Small intestine (tissue), 7 donors: Measurements from ENCODE around the gene C9. TPM values are rescaled to one million over a fixed set of nuclear protein-coding genes. Genes with fewer than 3 reads are reported as not detected.
"Not testable (repeated sequence)": the region's sequence is repeated elsewhere in the genome, so short reads cannot be mapped to it uniquely, and the experiment has no call there.

Experiments
- DNase-seq, 2 donors: peaks; one replicate each; pipeline versions ENCODE4 v3.0.0 to v3.0.0-alpha.2; 2013
- FAIRE-seq: peaks from 2 replicates; lab custom pipeline; 2012; peaks lifted over from hg19 to GRCh38; lab: Jason Lieb, UNC
- H3K27ac ChIP-seq, 3 donors: one replicate each; pipeline ENCODE4 v1.5.1; 2013; ENCODE audit warnings: low read length in 2 of 3, mild to moderate bottlenecking in 2 of 3, control low read depth in 1 of 3, inconsistent platforms in 1 of 3, low read depth in 1 of 3, moderate library complexity in 1 of 3
- H3K27me3 ChIP-seq, 3 donors: one replicate each; pipeline ENCODE4 v1.6.1; 2013; ENCODE audit warnings: low read length in 3 of 3, inconsistent platforms in 1 of 3; ENCODE audit not compliant: control insufficient read depth in 3 of 3, insufficient read depth in 3 of 3
- H3K36me3 ChIP-seq, 3 donors: one replicate each; pipeline ENCODE4 v1.6.1; 2013; ENCODE audit warnings: low read length in 3 of 3, inconsistent platforms in 1 of 3, low read depth in 1 of 3, mild to moderate bottlenecking in 1 of 3, moderate library complexity in 1 of 3; ENCODE audit not compliant: control insufficient read depth in 3 of 3, insufficient read depth in 2 of 3
- H3K4me1 ChIP-seq, 3 donors: one replicate each; pipeline ENCODE4 v1.6.1; 2013; ENCODE audit warnings: low read length in 2 of 3, inconsistent platforms in 1 of 3, low read depth in 1 of 3, mild to moderate bottlenecking in 1 of 3, moderate library complexity in 1 of 3; ENCODE audit not compliant: control insufficient read depth in 3 of 3, insufficient read depth in 2 of 3
- H3K4me3 ChIP-seq, 3 donors: one replicate each; pipeline ENCODE4 v1.5.1; 2013; ENCODE audit warnings: low read length in 3 of 3, control low read depth in 1 of 3, inconsistent platforms in 1 of 3, low read depth in 1 of 3, mild to moderate bottlenecking in 1 of 3, moderate library complexity in 1 of 3
- H3K9me3 ChIP-seq, 2 donors: one replicate each; pipeline ENCODE4 v1.6.1; 2013; ENCODE audit warnings: low read depth in 1 of 2, low read length in 1 of 2; ENCODE audit not compliant: control insufficient read depth in 2 of 2, insufficient read depth in 1 of 2
- WGBS, 3 donors: extraction: QIAGEN DNeasy Blood & Tissue Kit; methylation state at CpG; one replicate each; pipeline ENCODE4 v1.1.7; 2013; 5-methylcytosine and 5-hydroxymethylcytosine counted together
- polyA plus RNA-seq, 4 donors: library from polyadenylated mRNA; stranded (reverse) in 3 of 4; unstranded in 1 of 4; fragments of 200-250 nt in 3 of 4; fragments of 120-200 nt in 1 of 4; gene quantifications; one replicate each; pipeline versions ENCODE4 v1.2.1 to v1.2.3, GENCODE V29; 2013
- donor health status: healthy with polysubstance abuse.
- donor health status: control.
- donor health status: control.
- donor health status: Bipolar disorder and iron deficiency.
- donor health status: healthy.

Gene C9
- polyA plus RNA-seq, 4 donors: 0.06 TPM; not detected in 3

DNA sequence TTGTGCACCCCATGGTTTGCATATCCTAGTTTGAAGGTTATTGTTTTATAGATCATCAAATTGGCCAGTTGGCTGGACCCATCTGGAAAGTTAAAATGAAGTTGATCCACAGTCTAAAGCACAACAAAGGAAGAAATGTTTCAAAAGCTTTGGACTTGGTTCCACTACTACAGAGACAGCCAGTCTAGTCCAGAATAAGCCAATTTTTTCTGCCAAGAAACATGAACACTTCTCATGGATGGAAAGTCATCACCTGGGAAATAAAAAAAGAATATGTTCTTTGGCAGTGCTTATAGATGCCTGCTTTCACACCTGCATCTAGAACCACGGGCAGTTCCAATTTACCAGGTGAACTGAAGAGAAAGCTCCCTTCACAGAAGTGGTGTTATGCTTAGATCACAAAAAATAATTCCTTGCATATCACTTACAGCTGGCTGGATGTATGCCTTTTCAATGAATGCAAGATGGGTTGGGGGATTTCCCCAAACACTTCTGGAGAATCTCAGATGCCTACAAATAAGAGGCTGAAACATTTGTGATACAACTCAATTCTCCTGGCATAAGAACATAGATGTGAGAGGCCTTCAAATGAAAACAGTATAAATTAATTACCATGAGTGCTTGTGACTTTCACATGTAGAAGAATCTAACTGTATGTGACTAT is 26.9 kb downstream of the C9 start:
- Histone ChIP-seq H3K4me3 (no peak overlapping the region), H3K4me1 (no peaks in the 10 kb centered on the region), H3K9me3 (peaks cover 0 to 5% of the 10 kb centered on the region in 2 donors), H3K27me3 (no peaks in the 10 kb centered on the region), H3K36me3 (no peaks in the 10 kb centered on the region), H3K27ac (no peak overlapping the region)
- 45 to 86% (median 55%) methylated on average over 1 of the region's 1 CpG for WGBS, 3 donors
- no peak for DNase-seq
- no peak for FAIRE-seq

DNA sequence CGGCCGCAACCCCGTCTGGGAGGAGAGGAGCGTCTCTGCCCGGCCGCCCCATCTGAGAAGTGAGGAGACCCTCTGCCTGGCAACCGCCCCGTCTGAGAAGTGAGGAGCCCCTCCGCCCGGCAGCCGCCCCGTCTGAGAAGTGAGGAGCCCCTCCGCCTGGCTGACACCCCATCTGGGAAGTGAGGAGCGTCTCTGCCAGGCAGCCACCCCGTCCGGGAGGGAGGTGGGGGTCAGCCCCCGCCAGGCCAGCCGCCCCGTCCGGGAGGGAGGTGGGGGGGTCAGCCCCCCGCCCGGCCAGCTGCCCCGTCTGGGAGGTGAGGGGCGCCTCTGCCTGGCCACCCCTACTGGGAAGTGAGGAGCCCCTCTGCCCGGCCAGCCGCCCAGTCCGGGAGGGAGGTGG is 30.0 kb downstream of the C9 start:
- not testable (repeated sequence) for H3K4me1 ChIP-seq, FAIRE-seq, H3K9me3 ChIP-seq, DNase-seq, H3K36me3 ChIP-seq, H3K27me3 ChIP-seq, H3K27ac ChIP-seq, H3K4me3 ChIP-seq
- WGBS, 3 donors: 88 to 94% (median 91%) methylated on average over 3 to 25 of the region's 27 CpGs

DNA sequence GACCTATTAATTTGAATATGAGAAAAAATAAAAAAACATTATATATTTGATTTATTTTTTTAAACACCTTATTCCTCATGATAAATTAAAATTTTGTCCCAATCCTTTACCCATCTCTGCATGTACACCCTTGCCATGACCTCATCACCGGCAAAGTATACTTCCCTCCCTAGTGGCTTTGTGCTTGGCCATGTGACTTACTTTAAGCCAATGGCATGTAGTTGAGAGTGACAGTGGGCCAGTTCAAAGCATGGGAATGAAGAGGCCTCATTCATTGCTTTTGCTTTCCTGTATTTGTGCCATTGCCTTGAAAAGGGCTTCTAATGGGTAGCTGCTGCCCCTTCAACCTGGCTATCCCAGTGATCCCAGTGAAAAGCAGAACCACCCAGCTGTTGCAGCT is 31.2 kb downstream of the C9 start:
- Histone ChIP-seq H3K4me1 (no peaks in the 10 kb centered on the region), H3K4me3 (no peak overlapping the region), H3K27me3 (no peaks in the 10 kb centered on the region), H3K27ac (no peak overlapping the region), H3K9me3 (peaks cover 0 to 5% of the 10 kb centered on the region in 2 donors), H3K36me3 (no peaks in the 10 kb centered on the region)
- 92 to 94% (median 94%) methylated on average over 1 of the region's 1 CpG for WGBS, 3 donors
- DNase-seq (no peak), FAIRE-seq (no peak)

DNA sequence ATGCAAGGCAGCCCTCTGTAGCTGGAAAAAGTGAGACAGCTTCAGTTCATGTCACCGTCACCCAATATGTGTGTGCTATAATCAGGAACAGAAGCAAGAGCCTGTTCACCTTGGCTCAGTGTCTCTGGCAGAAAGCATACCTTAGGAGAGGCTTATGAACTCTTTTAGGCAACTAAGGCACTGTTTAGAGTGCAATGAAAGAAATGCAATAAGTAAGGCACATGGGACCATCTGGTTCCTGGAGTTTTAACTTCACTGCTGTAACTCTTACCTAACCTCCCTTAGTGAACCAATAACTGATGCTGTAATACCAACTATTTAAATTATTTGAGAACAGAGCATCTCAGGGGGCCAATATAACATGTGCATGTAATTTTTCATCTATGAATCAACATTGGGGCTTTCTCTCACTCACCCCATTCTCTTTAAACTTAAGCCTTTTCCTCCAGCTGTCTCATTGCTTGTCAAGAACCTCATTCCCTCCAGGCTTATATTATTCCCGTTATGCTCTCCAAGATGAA is 32.4 kb downstream of the C9 start:
- FAIRE-seq: no peak
- Histone ChIP-seq H3K27ac (no peak overlapping the region), H3K9me3 (peaks cover 0 to 5% of the 10 kb centered on the region in 2 donors), H3K4me3 (no peak overlapping the region), H3K36me3 (no peaks in the 10 kb centered on the region), H3K4me1 (no peaks in the 10 kb centered on the region), H3K27me3 (no peaks in the 10 kb centered on the region)
- no peak for DNase-seq
- 80 to 88% (median 83%) methylated on average over 2 of the region's 2 CpGs for WGBS, 3 donors

DNA sequence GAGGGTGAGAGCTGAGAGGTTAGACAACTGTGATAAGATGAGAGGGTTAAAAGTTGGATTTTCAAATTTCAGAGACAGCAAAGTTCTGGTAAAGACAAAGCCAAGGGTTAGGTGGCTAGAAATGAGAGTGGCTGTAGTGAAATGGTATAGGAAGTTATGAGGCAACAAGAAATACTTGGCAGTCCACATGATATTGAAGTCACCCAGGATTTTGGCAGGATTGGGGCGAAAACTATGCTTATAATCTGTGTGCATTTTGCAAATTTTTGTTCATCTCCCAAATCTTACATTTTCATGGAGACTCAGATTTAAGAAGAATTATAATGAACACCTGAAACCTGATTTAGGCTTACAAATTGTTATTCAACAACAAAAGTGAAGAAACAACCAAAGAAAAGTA is 35.6 kb downstream of the C9 start:
- 69 to 86% (median 76%) methylated on average over 1 of the region's 1 CpG for WGBS, 3 donors
- Histone ChIP-seq H3K4me1 (no peaks in the 10 kb centered on the region), H3K36me3 (no peaks in the 10 kb centered on the region), H3K27ac (no peak overlapping the region), H3K9me3 (peaks cover 0 to 5% of the 10 kb centered on the region in 2 donors), H3K27me3 (no peaks in the 10 kb centered on the region), H3K4me3 (no peak overlapping the region)
- DNase-seq (no peak), FAIRE-seq (no peak)

DNA sequence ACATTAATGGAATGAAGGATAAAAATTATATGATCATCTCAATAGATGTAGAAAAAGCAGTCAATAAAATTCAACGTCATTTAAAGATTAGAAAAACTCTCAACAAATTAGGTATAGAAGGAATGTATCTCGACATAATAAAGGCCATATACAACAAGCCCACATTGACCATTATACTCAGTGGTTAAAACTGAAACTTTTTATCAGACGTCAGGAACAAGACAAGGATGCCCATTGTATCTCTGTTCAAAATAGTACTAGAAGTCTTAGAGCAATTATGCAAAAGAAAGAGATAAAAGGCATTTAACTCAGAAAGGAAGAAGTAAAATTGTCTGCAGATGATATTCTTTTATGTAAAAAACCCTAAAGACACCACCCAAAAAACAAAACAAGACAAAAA is 40.8 kb downstream of the C9 start:
- no peak for FAIRE-seq

DNA sequence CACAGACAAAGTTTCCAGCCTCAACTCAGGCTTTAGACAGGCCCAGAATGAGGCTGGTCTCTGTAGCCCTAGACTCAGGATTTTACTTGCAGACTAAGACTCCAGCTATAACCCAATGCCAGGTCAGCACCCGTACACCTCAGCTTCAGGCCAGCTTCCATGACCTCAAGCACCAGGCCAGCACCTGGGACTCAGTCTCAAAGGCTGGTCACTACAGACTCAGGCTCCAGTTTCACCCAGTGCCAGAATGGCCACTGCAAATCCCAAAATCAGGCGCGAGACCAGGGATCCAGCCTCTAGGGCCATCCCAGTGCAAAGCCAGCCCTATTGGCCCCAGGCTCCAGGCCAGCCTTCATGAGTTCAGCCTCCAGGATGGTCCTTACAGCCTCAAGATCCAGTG is 44.9 kb downstream of the C9 start:
- peaks cover 0 to 3% (median 2%) of the 10 kb centered on the region in 3 donors for H3K27me3 ChIP-seq
- no peak for FAIRE-seq
- H3K9me3 ChIP-seq: peaks cover 0 to 7% of the 10 kb centered on the region in 2 donors
- 92 to 94% (median 94%) methylated on average over 3 of the region's 3 CpGs for WGBS, 3 donors
- peaks cover 0 to 2% (median 0%) of the 10 kb centered on the region in 3 donors for H3K36me3 ChIP-seq
- no peaks in the 10 kb centered on the region for H3K4me1 ChIP-seq
- H3K27ac ChIP-seq: no peak overlapping the region
- no peak for DNase-seq
- no peak overlapping the region for H3K4me3 ChIP-seq

More for the DNA sequence above, 40.8 kb downstream of the C9 start:
- H3K27ac ChIP-seq: no peak overlapping the region
- H3K4me3 ChIP-seq: no peak overlapping the region
- H3K27me3 ChIP-seq: peaks cover 0 to 3% (median 2%) of the 10 kb centered on the region in 3 donors
- no peaks in the 10 kb centered on the region for H3K4me1 ChIP-seq
- peaks cover 0 to 2% (median 0%) of the 10 kb centered on the region in 3 donors for H3K36me3 ChIP-seq
- DNase-seq: no peak
- peaks cover 0 to 7% of the 10 kb centered on the region in 2 donors for H3K9me3 ChIP-seq
- WGBS, 3 donors: 60 to 75% (median 62%) methylated on average over 3 of the region's 3 CpGs

DNA sequence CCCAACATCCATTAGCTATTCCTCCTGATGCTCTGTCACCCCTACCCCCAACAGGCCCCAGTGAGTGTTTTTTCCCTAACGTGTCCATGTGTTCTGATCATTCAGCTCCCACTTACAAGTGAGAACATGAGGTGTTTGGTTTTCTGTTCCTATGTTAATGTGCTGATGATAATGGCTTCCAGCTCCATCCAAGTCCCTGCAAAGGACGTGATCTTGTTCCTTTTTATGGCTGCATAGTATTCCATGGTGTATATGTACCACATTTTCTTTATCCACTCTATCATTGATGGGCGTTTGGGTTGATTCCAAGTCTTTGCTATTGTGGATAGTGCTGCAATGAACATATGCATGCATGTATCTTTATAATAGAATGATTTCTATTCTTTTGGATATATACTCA is 47.8 kb downstream of the C9 start:
- not testable (repeated sequence) for H3K27me3 ChIP-seq, H3K4me1 ChIP-seq, DNase-seq, FAIRE-seq, H3K36me3 ChIP-seq, H3K27ac ChIP-seq, H3K4me3 ChIP-seq, H3K9me3 ChIP-seq
- 65 to 83% (median 75%) methylated on average over 3 of the region's 3 CpGs for WGBS, 3 donors
